Measurements from ENCODE around the gene CEP43. TPM values are rescaled to one million over a fixed set of nuclear protein-coding genes. Genes with fewer than 3 reads are reported as not detected.

Gene CEP43
- total RNA-seq, result 18.5 and 21.2 TPM in 2 replicates

DNA sequence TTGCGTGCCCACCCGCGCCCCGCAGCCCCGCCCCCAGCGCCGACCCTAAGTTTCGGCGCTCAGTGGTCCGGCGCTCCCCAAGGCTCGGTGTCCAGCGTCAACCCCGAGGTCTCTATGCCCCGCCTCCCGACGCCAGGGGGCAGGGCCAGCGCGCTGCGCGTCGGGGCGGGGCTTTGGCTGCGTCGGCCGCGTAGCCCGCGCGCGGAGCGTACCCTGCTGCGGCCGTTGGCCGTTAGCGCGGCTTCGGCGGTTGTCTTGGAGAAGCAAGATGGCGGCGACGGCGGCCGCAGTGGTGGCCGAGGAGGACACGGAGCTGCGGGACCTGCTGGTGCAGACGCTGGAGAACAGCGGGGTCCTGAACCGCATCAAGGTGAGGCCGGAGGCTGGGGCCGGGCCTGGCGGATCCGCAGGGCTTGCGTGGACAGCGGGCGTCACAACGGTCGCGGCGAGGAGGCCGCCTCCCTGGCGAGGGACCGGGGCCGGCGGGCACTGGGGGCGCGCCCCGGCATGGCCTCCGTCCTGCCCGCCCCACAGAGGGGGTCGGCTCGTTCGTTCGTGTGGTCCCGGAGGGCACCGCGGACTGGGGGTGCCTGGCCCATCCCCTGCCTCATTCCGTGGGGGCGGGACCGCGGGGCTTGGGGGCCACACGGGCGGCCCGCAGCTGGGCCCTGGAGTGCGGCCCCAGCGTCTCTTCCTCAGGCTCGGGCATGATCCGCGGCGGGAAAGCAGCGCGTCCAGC lies at the start of gene CEP43:
Gene CEP43, plus strand, starts transcription at position 253 of the 739 bp plus-strand sequence. Its CDS starts 16 bp downstream, at position 269.

GRCh38 chr6:166956444-166957086 lies 42.6 kb upstream of the CEP43 start, which contains the start of gene RNASET2:
TSS of gene RNASET2 (minus strand) at chr6:166956550. CDS start at chr6:166956182, 368 bp downstream.

Other genes with a start within 250 kb of the CEP43 start
- gene RNASET2, start 42.8 kb upstream of the CEP43 start, total RNA-seq, result 19.6 and 57.4 TPM in 2 replicates
- gene CCR6, start 123.7 kb downstream of the CEP43 start, total RNA-seq, result not detected in 2 replicates
- gene GPR31, start 158.6 kb downstream of the CEP43 start, total RNA-seq, result not detected in 2 replicates

All from smooth muscle cell of trachea (primary cell).